PFSK-1 (cell line): ENCODE results near the gene MYDGF.

Experiments
- FOXP2 ChIP-seq: optimal IDR thresholded peaks from 2 replicates; pipeline ENCODE3; 2011; ENCODE audit warnings: borderline replicate concordance, control low read depth, inconsistent platforms; ENCODE audit not compliant: insufficient read depth; ENCODE audit errors: extremely low read length, extremely low read depth
- POLR2AphosphoS5 ChIP-seq: IDR thresholded peaks from 2 replicates; pipeline ENCODE4 v1.6.1; 2012; ENCODE audit warnings: low read depth, mild to moderate bottlenecking, control low read depth, low read length, moderate library complexity
- SIN3A ChIP-seq: IDR thresholded peaks from 2 replicates; pipeline ENCODE4 v1.6.1; 2012; ENCODE audit warnings: mild to moderate bottlenecking, low read length, moderate library complexity, borderline replicate concordance; ENCODE audit not compliant: insufficient read depth
- TAF1 ChIP-seq: IDR thresholded peaks from 2 replicates; pipeline ENCODE4 v1.6.1; 2012; ENCODE audit warnings: low read length, control low read depth, borderline replicate concordance; ENCODE audit not compliant: insufficient read depth
- TF ChIP-seq, protein P1 (sequence below), 2 experiments: IDR thresholded peaks; 2 replicates each; pipeline versions ENCODE4 v1.6.1 to v1.8.0; 2011 to 2012; ENCODE audit warnings: low read depth in 2 of 2, low read length in 2 of 2, control low read depth in 1 of 2, inconsistent platforms in 1 of 2, mild to moderate bottlenecking in 1 of 2, moderate library complexity in 1 of 2; ENCODE audit not compliant: insufficient read depth in 1 of 2

DNA sequence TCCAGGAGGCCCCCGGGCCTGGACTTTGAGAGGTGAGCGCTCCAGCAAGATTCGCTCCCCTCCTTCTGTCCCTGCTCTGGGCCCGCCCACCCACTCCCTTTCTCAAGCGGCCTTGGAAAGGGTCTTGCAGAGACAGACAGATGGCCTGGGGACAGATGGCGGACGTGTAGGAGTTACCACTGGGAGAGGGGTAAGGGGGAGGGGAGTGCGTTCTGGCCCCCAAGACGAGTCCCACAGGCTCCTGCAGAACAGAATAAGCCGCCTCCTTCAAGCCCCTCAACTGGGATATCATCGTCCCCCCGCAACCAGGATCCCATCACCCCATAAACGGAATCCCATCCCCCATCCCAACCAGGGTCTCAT, 34.4 kb downstream of the MYDGF start:
- TF ChIP-seq POLR2AphosphoS5 (no peak), SIN3A (no peak), FOXP2 (no peak), TAF1 (no peak)
- TF ChIP-seq, protein P1, sequence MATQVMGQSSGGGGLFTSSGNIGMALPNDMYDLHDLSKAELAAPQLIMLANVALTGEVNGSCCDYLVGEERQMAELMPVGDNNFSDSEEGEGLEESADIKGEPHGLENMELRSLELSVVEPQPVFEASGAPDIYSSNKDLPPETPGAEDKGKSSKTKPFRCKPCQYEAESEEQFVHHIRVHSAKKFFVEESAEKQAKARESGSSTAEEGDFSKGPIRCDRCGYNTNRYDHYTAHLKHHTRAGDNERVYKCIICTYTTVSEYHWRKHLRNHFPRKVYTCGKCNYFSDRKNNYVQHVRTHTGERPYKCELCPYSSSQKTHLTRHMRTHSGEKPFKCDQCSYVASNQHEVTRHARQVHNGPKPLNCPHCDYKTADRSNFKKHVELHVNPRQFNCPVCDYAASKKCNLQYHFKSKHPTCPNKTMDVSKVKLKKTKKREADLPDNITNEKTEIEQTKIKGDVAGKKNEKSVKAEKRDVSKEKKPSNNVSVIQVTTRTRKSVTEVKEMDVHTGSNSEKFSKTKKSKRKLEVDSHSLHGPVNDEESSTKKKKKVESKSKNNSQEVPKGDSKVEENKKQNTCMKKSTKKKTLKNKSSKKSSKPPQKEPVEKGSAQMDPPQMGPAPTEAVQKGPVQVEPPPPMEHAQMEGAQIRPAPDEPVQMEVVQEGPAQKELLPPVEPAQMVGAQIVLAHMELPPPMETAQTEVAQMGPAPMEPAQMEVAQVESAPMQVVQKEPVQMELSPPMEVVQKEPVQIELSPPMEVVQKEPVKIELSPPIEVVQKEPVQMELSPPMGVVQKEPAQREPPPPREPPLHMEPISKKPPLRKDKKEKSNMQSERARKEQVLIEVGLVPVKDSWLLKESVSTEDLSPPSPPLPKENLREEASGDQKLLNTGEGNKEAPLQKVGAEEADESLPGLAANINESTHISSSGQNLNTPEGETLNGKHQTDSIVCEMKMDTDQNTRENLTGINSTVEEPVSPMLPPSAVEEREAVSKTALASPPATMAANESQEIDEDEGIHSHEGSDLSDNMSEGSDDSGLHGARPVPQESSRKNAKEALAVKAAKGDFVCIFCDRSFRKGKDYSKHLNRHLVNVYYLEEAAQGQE (IDR thresholded peaks at IDR 0.05; ENCODE audit: insufficient read depth in 1 of 2, low read depth in 2 of 2, low read length in 2 of 2): no peak
